SKM-1 (cell line): Measurements from ENCODE around the gene ATP6V0D1.

Source experiments
- DNase-seq: peaks from one replicate; lab custom pipeline; 2025; ENCODE audit not compliant: unreplicated experiment; lab: John Stamatoyannopoulos, UW

ATP6V0D1 gene

DNA sequence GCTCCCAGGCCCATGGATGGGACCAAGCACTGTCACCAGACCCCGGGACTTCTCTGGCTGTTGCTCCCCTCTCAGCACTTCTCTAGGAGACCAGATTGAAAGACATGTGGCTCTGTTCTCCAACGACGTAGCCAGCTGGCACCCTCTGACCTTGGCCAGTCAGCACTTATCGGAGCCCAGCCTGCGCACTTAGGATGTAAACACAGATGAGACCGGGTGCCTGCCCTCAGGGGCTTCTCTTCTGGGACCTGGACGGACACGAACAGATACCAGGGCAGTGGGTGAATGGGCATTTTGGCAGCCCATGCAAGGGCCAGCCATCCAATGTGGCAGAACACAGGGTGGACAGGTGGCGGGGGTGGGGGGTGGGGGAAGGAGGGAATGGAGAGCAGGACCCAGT lies 71.3 kb downstream of the ATP6V0D1 start:
- DNase-seq, result no peak

DNA sequence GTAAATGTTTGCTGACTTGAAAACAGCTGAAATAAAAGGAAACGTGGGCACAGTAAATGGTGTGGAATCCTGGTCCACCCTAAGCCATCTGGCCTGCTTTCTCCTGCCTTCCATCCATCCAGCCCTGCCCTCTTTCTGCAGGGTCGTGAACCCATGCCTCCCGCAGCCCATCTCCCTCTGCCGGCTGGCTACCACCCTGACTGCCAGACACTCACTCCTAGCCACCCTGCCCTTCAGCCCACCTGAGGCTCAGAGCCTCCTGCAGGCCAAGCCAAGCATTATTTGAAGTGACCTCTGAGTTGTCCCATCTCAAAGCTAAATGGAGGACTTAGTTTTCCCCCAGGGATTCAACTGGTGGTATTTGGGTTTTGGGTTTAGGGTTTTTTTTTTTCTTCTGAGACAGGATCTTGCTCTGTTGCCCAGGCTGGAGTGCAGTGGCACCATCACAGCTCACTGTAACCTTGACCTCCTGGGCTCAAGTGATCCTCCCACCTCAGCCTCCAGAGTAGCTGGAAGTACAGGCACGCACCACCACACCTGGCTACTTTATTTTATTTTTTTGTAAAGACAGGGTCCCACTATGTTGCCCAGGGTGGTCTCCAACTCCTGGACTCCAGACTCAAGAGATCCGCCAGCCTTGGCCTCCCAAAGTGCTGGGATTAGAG lies 73.0 kb downstream of the ATP6V0D1 start:
- no peak for DNase-seq

DNA sequence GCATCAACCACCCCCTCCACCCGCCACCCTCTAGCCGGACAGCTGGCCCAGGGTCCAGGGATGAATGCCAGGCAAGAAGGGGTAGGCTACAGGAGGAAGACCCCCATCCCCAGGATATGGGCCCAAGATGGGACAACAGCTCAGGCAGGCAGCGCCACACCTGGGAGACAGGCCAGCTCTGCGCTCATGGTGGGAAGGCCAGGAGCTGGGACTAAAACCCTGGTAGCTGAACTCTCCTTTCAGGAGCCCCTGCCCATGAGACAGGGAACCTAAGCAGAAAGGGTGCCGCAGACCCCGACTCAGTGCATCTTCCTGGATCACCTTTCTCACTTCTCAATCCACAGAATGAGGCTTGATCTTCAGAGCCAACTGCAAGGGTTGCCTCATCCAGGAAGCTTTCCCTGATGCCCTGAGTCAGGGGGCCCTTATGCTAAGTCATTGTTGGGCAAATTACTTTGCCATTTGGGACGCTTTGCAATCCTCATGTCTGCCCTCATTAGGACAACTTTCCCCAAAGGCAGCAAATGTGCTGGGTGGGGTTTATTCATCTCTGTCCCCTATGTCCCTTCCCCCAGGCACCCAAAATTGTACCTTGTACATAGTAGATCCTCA lies 73.7 kb downstream of the ATP6V0D1 start:
- DNase-seq, result no peak

DNA sequence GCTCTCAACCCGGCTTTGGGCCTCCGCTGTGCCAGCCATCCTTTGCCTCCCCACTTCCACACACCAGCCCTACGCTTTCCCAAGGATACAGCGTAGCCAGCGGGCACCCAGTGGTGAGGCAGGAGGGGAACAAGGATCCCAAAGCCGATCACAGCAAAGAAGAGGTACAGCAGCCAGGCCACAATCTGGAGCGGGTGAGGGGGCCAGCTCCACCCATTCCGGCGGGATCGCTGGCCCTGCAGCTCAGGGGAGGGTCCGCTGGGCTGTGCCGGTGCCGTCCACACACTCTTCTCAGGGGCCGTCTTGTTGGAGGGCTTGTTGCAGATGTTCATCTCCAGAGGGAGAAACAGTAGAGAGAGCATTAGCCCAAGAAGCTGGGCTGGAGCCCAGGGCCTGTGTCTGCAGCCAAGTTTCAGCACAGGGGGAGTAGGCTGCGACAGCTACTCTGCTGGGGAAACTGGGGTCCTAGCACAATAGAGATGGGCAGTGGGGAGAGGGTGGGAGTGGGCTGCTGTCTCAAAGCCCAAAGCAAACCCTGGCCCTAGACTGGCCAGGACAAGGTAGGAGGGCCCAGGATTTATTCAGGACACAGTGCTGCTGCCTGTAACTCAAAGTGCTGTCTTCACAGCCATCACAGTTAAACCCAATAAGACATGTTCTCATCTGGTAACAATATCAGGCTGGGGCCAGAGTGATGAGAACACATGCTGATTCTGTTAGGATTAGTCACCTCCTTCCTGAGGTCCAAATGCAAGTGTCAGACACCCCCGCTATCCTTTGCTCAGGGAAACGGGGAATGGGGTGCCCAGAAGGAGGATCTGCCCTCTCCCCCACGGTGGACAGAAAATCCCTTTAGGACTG lies 74.6 kb downstream of the ATP6V0D1 start:
- DNase-seq, result no peak

DNA sequence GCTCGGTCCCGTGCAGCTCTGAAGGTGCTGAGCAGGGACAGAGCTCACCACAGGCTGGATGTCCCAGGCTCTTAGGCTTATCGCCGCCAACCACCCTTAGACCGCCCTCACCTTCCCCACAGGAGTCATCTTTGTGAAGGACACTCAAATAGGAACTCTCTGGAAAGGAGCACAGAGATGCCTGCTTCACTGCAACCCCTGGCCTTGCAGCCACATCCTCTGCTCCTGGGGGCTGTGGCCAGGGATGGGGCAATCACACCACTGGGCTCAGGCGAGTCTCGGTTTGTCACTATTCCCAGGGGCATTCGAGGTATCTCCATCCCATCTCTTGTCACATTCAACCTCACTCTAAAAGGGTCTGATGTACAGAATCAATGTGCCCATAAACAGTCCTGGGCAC lies 75.6 kb downstream of the ATP6V0D1 start:
- no peak for DNase-seq

DNA sequence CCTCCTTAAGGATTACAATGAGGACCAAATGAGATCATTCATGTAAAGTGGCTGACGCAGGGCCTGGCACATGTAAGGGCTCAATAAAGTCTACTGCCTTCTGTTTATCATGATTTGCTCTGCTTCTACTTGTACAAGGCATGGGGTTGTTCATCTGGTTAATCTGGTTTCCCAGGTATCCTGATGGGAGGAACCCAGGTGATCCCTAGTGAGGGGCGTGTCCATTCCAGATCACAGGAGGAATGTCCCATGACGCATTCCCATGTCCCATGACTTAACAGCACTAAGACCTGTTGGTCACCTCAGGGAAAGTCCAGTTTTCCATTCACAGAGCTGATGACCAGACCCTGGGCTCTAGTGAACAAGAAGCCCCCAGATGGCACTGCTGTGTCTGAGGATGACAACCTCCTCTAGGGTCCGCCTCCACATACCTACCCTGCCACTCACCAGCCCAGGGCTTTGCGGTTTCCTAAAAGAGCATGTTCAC lies 76.2 kb downstream of the ATP6V0D1 start:
- no peak for DNase-seq

DNA sequence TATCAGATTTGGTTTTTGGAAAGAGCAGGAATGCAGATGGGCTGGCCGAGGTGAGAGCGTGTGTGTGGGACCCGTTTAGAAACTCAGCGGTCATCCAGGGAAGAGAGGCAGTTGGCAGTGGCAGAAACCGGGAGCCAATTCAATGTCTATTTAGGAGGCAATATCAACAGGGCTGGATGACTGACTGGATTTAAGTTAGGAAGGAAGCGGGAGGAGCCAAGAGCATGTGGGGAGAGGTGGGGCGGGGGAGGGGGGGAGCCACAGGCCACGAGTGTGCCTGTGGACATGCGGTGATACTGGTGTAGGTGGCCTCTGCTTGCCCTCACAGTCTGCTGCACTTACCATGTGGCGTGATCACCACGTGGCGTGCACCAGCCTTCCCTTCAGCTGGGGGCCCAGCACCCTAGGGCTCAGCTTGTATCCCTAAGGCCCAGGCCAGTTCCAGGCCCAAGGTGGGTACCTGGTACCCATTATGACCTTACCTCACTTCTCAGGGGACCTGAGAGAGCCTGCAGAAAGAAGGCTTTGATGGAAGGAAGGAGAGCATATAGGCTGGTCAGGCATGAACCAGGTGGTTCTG lies 76.9 kb downstream of the ATP6V0D1 start:
- DNase-seq, result no peak

DNA sequence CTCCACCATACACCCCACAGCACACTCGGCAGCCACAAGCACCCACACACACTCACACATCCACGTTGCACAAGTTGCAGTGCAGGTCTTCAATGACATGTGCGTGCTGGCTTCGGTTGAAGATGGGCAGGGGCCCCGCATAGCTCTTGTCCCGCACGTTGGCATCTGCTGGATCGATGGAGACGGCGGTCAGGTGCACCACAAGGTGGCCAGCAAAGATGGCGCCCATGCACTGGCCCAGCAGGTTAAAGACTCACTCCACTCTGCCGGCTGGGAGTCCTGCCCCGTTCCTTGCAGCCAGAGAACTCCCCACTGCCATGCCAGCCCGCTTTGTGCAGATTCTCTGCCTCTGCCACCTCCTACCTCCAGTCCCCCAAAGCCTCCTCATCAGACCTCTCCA lies 80.1 kb downstream of the ATP6V0D1 start:
- DNase-seq, result no peak

DNA sequence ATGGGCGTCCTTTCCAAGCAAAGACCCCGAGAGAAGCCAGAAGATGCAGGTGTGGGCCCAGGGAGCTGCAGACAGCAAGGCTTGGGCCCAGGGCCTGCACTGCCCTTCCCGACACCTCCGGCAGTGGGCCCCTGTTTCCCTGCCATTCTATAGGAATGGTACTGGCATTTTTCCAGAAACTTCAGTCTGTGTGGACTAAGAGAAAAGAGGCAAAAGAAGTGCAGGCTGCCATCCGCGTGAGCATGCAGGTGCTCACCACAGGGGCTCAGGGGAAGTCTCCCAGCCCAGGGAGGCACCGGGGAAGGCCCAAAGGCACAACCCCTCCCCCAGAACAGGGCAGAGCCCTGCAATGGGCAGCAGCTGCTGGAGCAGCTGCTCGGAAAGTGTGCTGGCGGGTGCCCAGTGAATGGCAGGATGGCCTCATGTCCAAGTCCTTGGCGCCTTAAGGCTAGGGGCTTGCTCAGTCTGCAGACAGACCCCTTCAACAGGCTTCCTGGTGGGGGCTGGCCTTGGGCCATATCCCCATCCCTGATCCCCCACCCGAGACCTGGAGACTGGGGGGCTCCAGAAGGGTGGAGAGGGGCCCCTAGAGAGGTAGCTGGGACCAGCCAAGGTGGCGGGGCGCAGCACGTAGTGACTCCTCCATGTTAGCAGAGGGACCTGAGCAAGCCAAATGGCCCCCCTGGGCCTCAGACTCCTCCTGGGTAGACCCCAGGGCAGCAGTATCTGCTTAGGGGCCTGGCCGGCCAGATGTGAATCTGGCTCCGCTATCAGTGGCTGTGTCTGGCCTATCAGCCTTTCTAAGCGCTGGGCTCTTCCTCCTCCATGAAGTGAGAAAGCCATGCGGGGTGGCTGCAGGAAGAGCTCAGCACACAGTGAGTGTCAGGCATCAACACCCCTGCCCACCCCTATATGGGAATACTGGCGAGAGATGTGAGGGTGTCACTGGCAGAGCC lies 80.9 kb downstream of the ATP6V0D1 start:
- DNase-seq, result no peak

DNA sequence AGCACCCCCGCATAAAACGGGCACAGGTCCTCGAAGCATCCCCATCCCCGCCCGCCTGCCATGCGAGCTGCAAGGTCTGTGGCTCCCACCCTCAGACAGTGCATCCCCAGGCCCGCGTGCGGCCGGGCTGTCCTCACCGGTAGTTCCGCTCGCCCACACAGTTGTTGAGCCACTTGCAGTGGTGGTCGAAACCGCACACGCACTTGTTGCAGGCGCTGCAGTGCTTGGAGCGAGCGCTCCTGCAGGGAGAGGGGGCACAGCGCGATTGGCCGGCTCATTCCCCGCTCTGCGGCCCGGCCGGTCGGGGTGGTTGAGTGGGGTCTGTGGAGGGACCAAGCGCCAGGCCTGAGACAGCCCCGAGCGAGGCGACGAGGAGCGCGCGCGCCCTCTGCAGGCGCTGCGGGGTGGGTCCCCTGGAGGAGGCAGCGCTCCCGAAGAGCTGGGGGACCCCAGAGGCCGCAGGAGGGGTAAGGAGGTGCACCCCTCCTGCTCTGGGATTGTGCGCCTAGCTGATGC lies 81.7 kb downstream of the ATP6V0D1 start:
- peak; percentile 11 for DNase-seq

DNA sequence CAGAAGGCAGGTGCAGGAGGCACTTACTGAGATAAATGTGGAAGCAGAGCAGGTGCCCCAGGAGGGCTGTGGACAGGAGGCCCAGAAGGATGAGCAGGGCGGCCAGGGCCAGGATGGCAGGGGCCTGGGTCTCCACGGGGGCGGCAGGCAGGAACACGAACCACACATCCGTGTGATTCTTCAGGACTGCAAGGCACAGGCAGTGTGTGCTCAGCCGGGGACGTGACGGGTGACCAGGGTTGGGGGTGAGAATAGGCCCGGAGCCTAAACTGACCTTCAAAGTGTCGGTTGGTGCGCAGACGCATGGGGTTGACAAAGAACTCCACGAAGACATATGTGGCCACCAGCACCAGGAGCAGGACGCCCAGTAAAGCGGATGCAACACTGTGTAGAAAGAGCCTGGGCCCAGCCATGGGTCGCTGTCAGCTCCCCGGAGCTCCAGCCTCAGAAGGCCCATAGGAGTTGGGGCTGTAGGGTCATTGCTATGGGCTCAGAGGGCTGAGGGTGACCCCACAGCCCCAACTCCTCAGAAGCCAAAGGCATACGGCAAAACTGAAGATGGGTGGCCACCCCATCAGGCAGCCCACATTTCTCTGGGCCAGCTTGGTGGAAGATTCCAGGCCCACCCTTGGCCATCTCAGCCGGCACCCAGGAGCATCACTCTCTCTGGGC lies 82.3 kb downstream of the ATP6V0D1 start:
- DNase-seq, result no peak

DNA sequence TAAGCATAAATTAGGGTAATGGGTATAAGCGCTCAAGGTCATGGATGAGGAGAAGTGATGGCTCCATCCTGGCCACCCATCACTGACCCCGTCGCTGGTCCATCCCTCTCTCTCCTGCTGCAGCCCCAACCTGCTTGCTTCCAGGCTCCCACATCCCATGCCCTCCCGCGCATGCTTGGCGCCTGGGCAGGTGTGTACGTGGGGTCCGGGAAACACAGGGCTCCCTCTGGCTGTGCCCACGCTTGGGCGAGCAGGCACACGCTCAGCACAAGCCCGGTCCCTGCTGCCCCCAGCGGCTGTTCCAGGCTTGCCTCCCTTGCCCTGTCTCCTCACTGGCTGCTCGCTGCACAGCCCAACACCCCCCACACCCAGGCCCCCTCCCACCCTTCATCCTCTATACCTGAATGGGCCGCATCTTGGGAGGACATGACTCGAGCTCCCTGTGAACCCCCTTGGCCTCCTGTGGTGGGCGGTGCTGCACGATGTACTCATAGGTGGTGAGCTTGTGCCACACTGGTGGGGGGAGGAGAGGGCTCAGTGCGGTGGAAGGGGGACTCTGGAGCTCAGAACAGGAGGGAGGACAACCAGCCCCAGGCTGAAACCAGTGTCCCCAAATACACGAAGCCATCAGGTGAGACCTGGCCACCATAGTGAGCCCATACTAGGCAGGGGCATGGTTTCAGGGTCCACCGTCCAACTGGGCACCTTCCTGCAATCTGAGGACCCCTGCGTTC lies 83.0 kb downstream of the ATP6V0D1 start:
- DNase-seq, result no peak

DNA sequence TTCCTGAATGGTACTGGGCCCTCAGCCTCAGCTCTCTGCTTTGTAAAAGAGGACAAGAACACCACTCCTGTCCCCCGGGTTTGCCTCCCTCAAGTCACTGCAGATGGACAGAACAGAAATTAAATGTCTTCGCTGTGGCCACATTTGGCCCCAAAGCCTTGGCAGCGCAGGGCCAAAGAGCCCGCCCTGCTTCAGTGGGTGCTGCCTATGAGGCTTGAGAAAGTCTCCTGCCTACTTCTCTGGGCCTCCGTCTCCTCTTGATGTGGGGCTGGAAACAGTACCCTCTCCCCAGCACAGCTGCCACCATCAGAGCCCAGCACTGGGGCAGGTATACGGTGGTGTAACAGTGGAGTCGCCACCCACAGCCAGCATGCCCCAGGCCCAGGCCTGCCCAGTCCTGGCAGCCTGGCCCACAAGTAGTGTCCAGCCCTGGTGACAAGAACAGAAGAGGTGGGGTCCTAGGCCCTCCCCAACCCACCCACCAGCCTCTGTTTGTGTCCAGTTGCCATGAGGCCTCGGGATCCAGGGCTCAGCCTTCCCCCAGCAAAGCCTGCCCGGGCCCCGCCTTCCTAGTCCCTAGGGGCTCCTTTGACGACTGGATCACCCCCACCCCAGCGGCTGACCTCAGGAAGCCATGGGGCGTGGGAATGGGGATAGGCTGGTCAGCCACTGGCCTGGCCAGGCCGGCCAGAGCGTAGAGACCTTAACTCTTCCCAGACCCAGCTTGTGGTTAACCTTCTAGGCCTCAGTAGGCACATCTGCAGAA lies 83.7 kb downstream of the ATP6V0D1 start:
- DNase-seq, result no peak

DNA sequence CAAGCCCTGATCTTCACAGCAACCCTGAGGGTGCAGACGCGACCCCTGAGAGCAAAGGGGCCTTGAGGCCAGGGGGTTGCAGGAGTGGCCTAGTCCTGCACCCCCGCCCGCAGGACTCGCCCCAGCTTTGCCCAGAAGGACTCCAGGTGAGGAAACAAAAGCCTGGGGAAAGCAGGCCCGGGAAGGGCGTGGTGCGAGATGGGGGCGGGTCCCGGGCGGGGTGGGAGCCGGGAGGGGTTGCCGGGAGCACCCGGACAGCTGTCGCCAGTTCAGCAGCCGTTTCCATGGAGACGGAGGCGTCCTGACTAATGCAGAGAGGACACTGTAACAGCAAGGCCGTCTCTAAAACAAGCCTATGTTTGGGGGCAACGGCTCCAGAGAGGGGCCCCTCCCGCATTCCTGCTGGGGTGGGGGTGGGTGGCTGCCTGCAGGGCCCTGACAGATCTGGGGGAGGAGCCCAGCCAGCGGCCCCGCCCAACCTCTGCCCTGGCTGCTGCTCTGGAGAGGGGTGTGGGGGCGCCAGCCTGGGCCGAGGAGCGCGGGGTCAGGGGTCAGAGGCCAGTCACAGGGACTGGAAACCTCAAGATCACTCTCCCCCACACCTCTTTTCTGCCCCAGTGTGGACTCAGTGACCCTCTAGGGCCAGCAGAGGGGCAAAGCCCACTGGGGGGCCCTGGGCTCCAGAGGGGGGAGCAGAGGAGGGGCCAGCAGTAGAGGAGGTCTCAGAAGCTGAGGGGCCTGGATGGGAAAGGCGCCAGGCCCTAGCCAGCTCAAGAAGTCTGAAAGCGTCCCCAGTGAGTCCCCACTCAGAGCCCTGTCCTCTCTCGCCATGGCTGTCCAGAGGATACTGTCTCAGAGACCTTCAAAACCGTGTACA lies 84.6 kb downstream of the ATP6V0D1 start:
- no peak for DNase-seq

DNA sequence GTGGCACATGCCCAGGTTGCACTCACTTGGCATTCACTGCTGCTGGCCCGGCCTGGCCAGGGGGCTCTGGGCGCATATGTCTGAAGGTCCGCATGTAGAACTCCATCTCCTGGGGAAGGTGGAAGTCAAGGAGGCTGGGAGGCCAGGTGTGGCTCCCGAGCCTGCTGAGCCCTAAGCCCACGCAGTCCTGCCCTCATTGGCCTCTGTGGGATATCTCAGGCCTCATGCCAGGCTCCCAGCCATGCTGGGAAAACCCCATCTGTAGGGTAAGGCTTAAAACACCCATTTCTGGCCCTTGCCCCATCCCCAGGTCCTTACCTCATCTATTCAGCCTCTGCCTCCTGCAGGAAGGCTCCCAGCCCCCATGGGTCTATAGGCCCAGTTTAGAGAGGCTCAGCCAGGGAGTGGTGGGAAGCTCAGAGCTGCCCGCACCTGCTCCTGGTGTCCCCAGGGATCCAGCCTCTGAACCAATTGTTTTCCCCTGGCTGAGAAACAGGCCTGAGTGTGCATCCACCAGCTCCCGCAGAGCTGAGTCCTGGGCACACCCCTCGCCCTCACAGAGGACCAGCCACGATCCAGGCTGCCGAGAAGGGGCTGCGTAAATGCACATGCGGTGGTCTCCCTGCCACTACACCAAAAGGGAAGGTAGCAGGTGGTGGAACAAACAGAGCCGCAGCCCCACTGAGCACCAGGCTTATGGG lies 85.3 kb downstream of the ATP6V0D1 start:
- no peak for DNase-seq

DNA sequence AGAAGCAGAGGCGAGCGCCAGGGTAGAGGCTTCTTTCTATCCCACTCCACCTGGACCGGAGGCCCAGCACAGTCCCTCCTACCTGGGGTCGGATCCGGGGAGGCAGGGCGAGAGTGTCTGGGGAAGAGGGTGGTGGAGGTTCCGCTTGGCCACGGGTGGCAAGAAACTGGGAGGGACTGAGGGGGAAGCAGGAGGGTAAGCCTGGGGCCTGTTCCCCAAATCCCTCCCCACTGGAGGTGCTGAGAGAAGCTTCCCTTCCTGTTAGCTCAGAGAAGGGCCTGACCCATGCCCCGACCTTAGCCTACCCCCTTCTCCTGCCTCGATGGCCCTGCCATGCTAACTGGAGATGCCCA lies 85.9 kb downstream of the ATP6V0D1 start:
- DNase-seq, result no peak
